ENCODE results near the gene KRT83.
A peak's percentile ranks its signal among the peaks of the same experiment; 100 is the strongest.
"Not testable (repeated sequence)": the region's sequence is repeated elsewhere in the genome, so short reads cannot be mapped to it uniquely, and the experiment has no call there.

KRT83 gene

DNA sequence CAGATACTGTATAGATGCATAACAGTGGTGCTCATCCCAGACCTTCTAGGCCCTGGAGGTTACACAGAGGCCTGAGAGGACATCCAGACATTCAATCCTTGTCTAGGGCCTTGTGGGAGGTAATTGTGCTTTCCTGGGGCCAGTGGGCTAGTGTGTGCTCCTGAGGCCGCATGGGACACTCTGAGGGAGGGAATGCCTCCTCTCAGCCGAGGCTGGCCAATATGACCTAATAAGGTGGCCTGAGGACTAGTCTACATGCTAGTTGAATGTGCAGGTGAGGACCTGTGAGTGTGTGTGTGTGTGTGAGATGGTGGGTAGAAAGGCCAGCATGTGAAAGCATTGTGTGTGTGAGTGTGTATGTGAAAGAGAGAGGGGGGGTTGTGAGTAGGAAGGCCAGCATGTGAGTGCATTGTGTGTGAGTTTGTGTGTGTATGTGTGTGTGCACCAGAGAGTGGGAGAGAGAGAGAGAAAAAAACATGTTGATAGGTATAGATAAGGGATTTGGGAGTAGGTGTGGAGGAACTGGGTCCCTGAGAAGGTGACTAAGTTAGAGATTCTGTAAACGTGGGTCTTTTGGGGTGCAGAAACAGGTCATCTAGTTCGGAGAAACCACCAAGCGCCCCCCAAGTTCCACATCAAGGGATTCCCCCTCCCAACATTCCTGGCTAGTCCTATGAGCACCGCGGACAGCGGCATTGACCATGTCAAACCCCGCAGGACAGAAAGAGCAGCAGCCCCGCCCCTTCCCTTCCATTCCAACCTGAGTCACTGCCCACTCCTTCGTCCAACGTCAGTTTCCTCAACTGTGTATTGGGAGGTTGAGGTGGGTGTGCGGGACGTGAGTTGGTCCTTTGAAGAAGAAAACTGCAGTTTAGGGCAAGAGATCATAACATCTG, 20.2 kb downstream of the KRT83 start:
- no peak for FAIRE-seq
- TF ChIP-seq POLR2A (IDR thresholded peaks at IDR 0.05; ENCODE audit: low read depth, low read length) (no peak), POLR2AphosphoS5 (IDR thresholded peaks at IDR 0.05; ENCODE audit: low read depth, low read length) (no peak), TAF1 (IDR thresholded peaks at IDR 0.05; ENCODE audit: borderline replicate concordance, low read depth, low read length) (no peak)
- DNase-seq (ENCODE audit: insufficient read length), result no peak

DNA sequence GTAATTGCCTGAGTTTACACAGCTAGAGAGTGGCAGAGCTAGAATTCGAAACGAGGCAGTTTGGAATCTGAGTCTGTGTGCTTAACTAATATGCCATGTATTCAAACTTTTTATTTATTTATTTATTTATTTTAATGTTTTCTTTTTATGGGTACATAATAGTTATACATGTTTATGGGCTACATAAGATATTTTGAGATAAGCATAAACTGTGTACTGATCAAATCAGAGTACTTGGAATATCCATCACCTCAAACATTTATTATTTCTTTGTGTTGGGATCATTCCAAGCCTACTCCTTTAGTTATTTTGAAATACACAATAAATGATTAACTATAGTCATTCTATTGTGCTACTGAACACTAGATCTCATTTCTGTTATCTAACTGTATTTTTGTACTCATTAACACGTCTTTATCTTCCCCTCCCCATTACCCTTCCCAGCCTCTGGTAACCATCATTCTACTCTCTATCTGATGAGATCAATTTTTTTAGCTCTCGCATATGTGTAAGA, 22.5 kb downstream of the KRT83 start:
- FAIRE-seq (no peak), DNase-seq (ENCODE audit: insufficient read length) (no peak)
- TF ChIP-seq POLR2AphosphoS5 (IDR thresholded peaks at IDR 0.05; ENCODE audit: low read depth, low read length), result no peak
- TF ChIP-seq POLR2A (IDR thresholded peaks at IDR 0.05; ENCODE audit: low read depth, low read length), result no peak
- TF ChIP-seq TAF1 (IDR thresholded peaks at IDR 0.05; ENCODE audit: borderline replicate concordance, low read depth, low read length), result no peak

DNA sequence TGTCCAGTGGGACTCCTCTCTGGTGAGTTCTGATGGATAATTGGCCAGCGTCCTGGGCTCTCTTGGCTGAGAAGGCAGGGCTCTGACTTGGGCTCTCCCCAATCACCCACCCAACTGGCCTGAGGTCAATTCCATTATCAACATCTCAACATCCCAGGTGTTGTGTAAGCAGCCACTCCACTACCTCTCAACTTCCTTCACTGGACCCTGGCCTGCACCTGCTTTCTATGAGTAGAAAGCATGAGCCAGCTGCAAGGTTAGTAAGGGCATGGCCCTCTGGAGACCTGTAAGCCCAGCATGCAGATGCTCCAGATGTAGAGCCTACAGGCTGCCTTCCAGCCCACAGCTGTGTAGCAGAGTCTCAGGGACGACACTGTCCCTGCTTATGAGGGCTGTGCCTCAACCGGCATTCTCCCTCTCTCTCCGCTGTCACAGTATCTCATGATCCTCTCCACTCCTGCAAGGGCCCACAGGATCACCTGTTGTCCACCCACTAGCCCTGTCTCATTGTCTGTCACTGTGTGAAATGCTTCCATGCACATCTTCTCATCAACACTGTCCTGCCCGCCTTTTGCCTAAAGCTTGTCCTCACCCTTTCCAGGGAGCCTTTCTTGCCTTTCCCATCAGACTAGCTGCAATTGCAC, 24.5 kb downstream of the KRT83 start:
- TF ChIP-seq POLR2A (IDR thresholded peaks at IDR 0.05; ENCODE audit: low read depth, low read length), result no peak
- no peak for TF ChIP-seq POLR2AphosphoS5 (IDR thresholded peaks at IDR 0.05; ENCODE audit: low read depth, low read length)
- TF ChIP-seq TAF1 (IDR thresholded peaks at IDR 0.05; ENCODE audit: borderline replicate concordance, low read depth, low read length), result no peak
- DNase-seq (ENCODE audit: insufficient read length), result no peak
- FAIRE-seq, result no peak

DNA sequence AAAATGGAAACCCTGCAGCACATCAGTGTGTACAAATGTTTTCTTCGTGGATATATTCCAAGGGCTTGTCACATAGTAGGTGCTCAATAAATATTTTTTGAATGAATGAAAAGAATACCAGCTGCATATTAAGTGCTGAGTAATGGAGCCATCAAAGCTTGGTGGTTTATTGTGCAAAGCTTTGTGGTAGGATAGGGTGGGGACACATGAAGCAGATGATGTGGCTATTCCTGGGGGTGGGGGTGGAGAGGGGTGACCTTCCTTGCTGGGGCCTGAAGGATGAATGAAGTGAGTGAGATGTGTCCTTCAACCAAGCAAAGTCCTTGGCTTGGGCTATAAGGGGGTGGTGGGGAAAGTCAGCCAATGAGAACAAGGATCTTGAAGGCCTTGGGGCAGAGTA, 25.5 kb downstream of the KRT83 start:
- DNase-seq (ENCODE audit: insufficient read length) (no peak), FAIRE-seq (no peak)
- TF ChIP-seq POLR2AphosphoS5 (IDR thresholded peaks at IDR 0.05; ENCODE audit: low read depth, low read length) (no peak), POLR2A (IDR thresholded peaks at IDR 0.05; ENCODE audit: low read depth, low read length) (no peak), TAF1 (IDR thresholded peaks at IDR 0.05; ENCODE audit: borderline replicate concordance, low read depth, low read length) (no peak)

DNA sequence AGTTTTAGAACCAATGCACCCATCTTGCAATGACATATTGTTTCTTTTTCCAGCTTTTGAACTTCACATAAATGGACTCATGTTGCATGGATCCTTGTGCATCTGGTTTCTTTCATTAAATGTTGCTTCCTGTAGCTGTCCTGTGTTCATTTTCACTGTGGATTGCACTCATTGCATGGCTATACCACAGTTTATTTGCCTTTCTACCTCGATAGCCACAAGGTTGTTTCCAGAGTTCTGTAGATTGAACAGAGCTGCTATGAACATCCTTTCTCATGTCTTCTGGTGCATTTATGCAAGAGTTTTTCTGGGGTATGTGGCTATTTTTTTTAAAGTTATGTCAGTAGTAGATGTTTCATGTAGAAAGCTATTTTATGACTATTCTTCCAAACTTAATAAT, 26.4 kb downstream of the KRT83 start:
- no peak for TF ChIP-seq POLR2AphosphoS5 (IDR thresholded peaks at IDR 0.05; ENCODE audit: low read depth, low read length)
- TF ChIP-seq TAF1 (IDR thresholded peaks at IDR 0.05; ENCODE audit: borderline replicate concordance, low read depth, low read length), result no peak
- TF ChIP-seq POLR2A (IDR thresholded peaks at IDR 0.05; ENCODE audit: low read depth, low read length), result no peak
- DNase-seq (ENCODE audit: insufficient read length), result no peak
- no peak for FAIRE-seq

DNA sequence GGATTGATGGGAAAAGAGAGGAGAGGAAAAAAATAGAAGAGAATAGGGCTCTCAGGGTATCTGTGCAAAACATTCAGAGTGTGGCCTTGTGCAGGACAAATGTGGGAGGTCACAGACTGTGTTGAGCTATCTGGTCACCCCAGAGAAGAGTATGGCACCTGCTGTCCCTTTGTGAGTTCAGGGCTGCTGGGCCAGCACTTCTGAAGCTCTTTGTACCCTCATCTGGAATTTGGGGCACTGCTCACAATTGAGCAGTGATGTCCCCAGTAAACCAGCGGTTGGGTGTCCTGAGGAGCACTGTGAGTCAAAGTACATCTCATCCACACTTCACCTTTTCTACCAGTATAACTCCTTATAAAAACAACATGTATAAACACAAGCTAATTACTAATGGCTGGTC, 27.3 kb downstream of the KRT83 start:
- DNase-seq (ENCODE audit: insufficient read length) (no peak), FAIRE-seq (no peak)
- no peak for TF ChIP-seq POLR2A (IDR thresholded peaks at IDR 0.05; ENCODE audit: low read depth, low read length)
- no peak for TF ChIP-seq TAF1 (IDR thresholded peaks at IDR 0.05; ENCODE audit: borderline replicate concordance, low read depth, low read length)
- TF ChIP-seq POLR2AphosphoS5 (IDR thresholded peaks at IDR 0.05; ENCODE audit: low read depth, low read length), result no peak

DNA sequence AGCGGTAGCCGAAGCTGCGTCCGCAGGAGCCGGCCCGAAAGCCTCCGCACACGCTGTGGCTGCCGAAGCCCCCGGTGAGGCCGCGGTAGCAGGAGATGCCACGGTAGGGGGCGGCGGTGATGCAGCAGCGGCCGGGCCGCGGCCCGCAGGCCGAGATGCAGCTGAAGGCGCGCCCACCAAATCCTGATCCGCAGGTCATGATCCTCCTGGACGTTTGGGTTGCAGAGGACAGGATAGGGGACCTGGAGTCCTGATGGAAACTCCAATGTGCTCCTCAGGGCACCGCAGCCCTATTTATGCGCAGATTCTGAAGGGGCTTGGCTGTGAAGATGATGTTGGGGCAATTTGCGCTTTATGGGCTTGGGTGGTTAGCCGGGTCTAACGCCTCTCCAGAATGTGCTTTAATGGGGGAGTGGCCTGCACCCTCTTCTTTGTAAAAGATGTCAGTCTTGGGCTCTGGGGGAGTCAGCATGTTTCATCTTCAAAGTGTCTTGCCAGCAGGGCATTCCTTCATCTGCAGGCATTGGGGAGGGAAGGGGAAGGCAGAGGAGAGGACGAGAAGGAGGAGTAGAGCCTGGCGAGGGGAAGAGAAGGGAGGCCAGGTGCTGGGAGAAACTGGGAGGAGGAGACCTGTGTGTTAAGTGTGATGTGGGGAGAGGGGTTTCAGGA, 29.8 kb downstream of the KRT83 start, which contains the start of gene KRT81:
Gene KRT81, minus strand, starts transcription at position 268 of the 669 bp plus-strand sequence. Its CDS starts 69 bp downstream, at position 199.
- DNase-seq (ENCODE audit: insufficient read length) (no peak), FAIRE-seq (no peak)
- no peak for TF ChIP-seq POLR2AphosphoS5 (IDR thresholded peaks at IDR 0.05; ENCODE audit: low read depth, low read length)
- TF ChIP-seq TAF1 (IDR thresholded peaks at IDR 0.05; ENCODE audit: borderline replicate concordance, low read depth, low read length), result no peak

DNA sequence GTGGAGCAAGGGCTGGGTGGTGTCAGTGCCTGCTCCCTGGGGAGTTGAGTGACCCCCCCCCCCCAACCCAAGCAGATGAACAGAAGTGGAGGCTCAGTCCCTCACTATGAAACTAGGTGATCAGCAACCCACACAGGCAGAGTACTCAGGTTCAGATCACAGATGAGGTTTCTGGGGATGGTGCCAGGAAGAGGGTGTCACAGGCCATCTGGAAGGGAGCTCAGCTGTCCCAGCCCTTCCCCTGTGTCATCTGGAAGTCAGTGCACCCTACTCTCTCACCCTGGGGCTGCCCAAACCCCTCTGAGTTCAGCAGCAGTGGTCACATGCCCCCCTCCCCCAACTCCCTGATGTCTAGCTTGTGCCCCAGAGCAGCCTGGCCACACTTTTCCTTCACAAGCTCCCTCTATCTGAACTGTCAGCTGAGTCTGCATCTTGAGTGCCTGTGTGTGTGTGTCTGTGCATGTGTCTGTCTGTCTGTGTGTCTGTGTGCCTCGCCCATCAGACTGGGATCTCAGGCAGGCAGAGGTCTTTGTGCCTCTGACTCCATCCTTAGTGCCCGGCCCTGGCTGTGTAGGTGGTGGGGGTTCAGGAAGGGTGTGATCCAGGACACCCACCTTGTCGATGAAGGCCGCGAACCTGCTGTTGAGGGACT, 30.6 kb downstream of the KRT83 start:
- FAIRE-seq, result peak; percentile 69
- DNase-seq (ENCODE audit: insufficient read length), result not testable (repeated sequence)

DNA sequence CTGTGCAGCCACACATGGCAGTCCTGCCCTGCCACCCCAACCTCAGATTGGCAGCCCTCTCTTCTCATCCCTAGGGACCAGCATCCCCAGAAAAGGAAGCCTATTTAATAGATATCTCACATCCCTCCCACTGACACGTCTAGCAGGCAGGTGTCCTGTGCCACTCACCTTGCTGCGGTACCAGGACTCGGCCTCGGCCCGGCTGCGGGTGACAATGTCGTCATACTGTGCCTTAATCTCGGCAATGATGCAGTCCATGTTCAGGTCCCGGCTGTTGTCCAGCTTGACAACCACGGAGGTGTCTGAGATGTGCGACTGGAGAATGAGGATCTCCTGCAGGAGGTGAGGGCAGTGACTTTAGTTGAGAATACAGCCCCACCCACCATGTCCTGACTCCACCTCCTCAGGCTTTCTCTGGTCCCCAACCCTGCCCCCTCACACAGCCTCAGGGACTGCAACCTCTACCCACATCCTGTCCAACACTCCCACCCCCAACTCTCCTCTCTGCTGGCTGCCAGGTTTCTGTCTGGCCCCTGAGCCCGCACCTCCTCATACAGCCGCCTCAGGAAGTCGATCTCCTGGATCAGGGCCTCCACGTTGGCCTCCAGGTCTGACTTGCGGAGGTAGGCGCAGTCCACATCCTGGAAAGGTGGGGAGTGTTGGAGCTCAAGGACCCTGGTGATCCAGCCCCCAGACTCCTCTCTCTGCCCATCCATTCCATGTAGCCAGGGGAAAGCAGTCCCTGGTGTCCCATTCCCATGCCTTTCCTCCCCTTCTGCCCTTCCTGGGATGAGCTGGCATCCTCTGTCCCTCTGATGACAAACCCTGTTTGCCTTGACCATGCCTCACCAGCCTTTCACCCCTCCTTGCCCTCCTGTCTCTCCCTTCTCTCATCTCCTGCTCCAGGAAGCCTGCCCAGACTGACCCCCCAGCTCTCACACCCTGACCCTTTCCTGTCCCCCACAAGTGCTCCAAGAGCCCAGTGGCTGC, 33.1 kb downstream of the KRT83 start:
- FAIRE-seq, result peak; percentile 78
- DNase-seq (ENCODE audit: insufficient read length), result not testable (repeated sequence)

DNA sequence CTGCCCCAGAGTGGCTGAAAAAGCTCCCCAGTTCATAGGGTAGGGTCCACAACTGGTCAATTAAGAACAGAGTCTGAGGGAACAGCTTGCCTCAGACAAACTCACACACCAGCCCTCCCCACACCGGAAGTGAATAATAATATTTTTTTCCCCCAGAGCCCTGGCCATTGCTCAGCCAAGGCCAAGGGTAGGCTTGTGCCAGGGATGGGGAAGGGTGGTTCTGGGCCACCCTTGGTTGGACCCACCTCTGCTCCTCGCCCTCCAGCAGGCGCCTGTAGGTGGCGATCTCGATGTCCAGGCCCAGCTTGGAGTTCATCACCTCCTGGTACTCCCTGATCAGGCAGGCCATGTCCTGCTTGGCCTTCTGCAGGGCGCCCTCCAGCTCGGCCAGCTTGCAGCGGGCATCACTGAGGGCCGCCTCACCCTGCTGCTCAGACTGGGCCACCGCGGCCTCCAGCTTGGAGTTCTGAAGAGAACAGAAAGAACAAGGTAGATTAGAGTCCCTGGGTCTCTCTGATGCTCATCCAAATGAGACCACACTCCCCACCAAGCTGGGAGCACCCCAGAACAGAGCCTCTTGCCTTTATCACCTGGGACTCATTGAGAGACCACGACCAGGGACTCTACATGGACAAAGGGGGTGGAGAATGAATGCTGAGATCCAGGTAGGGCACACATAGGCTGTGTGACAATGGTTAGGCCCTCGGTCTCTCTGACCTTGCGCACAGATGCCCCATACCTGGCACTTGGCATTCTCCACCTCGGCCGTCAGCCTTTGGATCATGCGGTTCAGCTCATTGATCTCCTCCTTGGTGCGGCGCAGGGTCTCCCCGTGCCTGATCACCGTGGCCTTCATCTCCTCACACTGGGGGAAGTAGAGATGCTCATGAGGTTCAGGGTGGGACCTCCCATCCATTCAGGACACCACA, 34.1 kb downstream of the KRT83 start:
- DNase-seq (ENCODE audit: insufficient read length); FAIRE-seq: not testable (repeated sequence)
